ENCODE results near the gene ACOXL.

GRCh38 chr2:111007757-111008688 lies 275.6 kb downstream of the ACOXL start:
- no peak for TF ChIP-seq CTCF (IDR thresholded peaks at IDR 0.05)
- no peak for TF ChIP-seq POLR2A (IDR thresholded peaks at IDR 0.05)

Measured in testis (tissue), 2 donors.